Measurements from ENCODE around the gene TBX5.

DNA sequence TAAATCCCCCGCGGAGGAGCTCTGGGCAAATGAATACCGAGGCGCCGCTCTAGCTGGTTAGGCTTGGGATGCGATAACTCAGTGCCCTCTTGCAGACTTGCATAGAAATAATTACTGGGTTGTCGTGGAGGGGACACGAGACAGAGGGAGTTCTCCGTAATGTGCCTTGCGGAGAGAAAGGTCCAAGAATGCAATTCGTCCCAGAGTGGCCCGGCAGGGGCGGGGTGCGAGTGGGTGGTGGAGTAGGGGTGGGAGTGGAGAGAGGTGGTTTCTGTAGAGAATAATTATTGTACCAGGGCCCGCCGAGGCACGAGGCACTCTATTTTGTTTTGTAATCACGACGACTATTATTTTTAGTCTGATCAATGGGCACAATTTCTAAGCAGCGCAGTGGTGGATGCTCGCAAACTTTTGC, 2.5 kb upstream of the TBX5 start:
- TF ChIP-seq, protein P1, sequence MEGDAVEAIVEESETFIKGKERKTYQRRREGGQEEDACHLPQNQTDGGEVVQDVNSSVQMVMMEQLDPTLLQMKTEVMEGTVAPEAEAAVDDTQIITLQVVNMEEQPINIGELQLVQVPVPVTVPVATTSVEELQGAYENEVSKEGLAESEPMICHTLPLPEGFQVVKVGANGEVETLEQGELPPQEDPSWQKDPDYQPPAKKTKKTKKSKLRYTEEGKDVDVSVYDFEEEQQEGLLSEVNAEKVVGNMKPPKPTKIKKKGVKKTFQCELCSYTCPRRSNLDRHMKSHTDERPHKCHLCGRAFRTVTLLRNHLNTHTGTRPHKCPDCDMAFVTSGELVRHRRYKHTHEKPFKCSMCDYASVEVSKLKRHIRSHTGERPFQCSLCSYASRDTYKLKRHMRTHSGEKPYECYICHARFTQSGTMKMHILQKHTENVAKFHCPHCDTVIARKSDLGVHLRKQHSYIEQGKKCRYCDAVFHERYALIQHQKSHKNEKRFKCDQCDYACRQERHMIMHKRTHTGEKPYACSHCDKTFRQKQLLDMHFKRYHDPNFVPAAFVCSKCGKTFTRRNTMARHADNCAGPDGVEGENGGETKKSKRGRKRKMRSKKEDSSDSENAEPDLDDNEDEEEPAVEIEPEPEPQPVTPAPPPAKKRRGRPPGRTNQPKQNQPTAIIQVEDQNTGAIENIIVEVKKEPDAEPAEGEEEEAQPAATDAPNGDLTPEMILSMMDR (IDR thresholded peaks at IDR 0.05) = no peak
- no peak for TF ChIP-seq EP300 (IDR thresholded peaks at IDR 0.05)
- TF ChIP-seq POLR2A (IDR thresholded peaks at IDR 0.05) = no peak
